ENCODE measurements around the gene POLR2F. TPM values are rescaled to one million over a fixed set of nuclear protein-coding genes. Genes with fewer than 3 reads are reported as not detected.
A peak's percentile ranks its signal among the peaks of the same experiment; 100 is the strongest.

Gene POLR2F
- total and polyA plus RNA-seq, 12 donors = 39.7 to 205 (median 88.6) TPM

DNA sequence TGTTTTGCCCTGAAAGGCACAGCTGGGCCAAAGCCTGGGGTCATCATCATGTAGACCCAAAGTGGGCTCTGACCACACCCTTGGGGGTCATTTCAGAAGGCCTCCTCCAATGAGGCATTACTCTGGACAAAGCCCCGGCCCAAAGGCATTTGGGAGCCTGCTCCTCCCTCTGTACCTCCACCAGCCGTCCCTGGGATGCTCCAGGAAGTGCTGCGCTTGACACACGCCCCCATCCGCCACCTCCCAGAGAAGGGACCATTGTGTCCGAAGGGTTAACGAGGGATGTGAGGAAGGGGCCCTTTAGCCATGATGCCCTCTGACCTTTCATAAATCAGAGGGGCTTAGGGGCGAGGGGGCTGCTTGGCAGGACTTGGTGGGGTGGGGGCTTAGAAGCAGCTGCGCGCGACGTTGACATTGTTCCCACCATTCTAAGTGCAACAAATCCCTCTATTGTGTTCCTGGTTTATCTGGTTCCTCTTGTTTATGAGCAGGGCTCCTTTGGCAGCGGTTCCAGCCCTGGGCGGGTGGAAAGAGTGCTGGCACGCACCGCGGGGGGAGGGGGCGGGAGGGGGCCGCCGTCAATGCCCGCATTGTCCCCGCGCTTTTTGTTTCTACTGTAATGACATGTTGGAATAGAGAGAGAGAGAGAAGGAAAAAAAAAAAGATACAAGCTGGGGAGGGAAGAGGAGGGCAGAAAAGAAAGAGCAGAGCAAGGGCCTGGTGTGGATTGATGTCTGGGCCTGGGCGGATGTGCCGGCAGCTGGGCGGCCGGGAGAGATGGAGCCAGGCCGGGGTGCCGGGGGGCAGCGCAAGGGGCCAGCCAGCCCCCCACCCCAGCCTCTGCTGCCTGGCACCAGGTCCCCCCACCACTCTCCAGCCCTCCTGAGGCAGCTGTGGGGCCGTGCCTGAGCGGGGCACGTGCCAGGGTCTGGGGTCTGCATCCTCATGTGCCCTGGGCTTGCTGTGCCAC lies 63.0 kb downstream of the POLR2F start:
- Histone ChIP-seq H3K4me3 (no peak overlapping the region), H3K9me3 (replicated peaks in 1 of 3) (no peaks in the 10 kb centered on the region), H3K4me1 (replicated peaks in 1 of 2) (peaks cover 22 to 23% of the 10 kb centered on the region in 2 donors), H3K36me3 (replicated peaks in 1 of 2) (no peaks in the 10 kb centered on the region), H3K27ac (peak overlapping the region in 3 of 5 donors; percentile 37 to 72 (median 65)), H3K27me3 (no peaks in the 10 kb centered on the region)
- intact Hi-C loops (cut with DNase I) = no loop called here
- 42 to 50% (median 47%) methylated on average over 26 to 33 of the region's 33 CpGs for WGBS, 4 donors
- TF ChIP-seq POLR2A (IDR thresholded peaks at IDR 0.05) = no peak
- TF ChIP-seq, protein P1, sequence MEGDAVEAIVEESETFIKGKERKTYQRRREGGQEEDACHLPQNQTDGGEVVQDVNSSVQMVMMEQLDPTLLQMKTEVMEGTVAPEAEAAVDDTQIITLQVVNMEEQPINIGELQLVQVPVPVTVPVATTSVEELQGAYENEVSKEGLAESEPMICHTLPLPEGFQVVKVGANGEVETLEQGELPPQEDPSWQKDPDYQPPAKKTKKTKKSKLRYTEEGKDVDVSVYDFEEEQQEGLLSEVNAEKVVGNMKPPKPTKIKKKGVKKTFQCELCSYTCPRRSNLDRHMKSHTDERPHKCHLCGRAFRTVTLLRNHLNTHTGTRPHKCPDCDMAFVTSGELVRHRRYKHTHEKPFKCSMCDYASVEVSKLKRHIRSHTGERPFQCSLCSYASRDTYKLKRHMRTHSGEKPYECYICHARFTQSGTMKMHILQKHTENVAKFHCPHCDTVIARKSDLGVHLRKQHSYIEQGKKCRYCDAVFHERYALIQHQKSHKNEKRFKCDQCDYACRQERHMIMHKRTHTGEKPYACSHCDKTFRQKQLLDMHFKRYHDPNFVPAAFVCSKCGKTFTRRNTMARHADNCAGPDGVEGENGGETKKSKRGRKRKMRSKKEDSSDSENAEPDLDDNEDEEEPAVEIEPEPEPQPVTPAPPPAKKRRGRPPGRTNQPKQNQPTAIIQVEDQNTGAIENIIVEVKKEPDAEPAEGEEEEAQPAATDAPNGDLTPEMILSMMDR (IDR thresholded peaks at IDR 0.05) = no peak
- DNase-seq = peak; percentile 44 to 71 (median 62)

DNA sequence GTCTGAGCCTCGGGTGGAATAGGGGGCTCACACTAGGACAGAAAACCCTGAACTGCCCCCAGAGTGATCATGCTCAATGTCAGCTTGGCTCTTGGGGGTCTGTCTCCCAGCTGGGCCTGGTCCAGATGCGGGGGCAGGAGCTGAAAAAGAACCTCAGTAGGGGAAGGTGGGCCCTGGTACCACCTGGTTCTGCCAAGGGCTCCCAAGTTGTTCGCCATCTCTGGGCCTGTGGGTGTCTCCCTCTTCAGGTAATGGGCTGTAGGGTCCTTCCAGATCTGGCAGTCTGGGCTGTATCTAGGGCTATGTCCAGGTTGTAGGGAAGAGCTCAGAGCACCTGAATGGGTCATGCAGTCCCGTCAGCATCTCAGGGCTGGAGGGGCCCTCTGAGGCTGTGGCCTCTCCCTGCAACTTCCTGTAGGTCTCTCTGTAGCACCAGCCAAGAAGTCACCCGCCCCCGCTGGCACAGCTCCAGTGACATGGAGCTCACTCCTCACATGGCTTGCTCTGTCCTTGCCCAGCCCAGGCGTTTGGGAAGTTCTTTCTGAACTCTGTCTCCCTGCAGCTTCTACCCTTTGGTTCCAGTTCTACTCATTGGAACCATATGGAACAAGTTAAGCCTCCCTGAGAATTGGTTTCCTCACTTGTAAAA lies 63.9 kb downstream of the POLR2F start:
- H3K27me3 ChIP-seq = no peaks in the 10 kb centered on the region
- TF ChIP-seq, protein P1 (IDR thresholded peaks at IDR 0.05) = peak in 1 of 6 experiments; percentile 9
- no peak for TF ChIP-seq POLR2A (IDR thresholded peaks at IDR 0.05)
- no peak overlapping the region for H3K4me3 ChIP-seq
- 39 to 44% (median 42%) methylated on average over 7 of the region's 7 CpGs for WGBS, 4 donors
- peak overlapping the region in 3 of 5 donors; percentile 45 to 72 (median 65) for H3K27ac ChIP-seq
- H3K36me3 ChIP-seq (replicated peaks in 1 of 2) = no peaks in the 10 kb centered on the region
- DNase-seq = peak; percentile 88 to 95 (median 94)
- H3K9me3 ChIP-seq (replicated peaks in 1 of 3) = no peaks in the 10 kb centered on the region
- intact Hi-C loops (cut with DNase I) = no loop called here
- H3K4me1 ChIP-seq (replicated peaks in 1 of 2) = peaks cover 20 to 22% of the 10 kb centered on the region in 2 donors

DNA sequence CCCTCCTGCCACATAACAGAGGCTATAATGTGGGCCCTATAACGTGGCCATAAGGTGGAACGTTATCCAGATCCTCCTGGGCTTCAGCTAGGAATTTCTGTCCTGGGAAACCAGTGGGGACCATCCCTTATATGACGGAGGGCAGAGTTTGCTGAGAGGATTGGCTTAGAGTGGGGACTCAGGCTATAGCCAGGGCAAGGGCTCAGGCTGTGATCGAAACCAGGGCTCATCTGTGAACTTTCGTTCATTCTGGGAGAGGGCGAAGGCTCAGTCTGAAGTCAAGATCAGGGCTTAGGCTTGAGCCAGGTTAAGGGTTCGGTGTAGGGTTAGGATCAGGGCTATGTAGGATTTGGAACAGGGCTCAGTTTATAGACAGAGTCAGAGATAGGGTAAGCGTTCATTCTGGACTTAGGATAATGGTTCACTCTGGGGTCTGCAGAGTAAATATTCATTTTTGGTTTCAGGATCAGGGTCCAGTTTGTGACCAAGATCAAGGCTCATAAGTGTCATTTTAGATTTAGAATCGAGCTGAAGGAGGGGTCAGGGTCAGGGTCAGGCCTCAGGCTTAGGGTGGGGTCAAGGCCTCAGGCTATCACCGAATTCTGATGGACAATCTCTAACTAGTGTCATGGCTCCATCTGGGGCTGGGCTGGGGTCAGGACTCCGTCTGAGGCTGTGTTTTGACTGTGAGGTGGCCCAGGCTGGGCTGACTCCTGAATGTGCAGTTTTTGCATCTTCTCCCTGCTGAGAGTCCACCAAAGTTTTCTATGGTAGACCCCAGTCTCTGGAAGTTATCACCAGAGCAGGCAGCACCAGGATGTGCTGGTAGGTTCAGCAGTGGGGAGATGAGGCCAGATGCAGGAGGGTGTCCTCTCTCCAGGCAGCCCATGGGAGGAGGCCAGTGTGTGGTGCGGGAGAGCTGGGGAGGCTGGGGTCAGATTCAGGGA lies 64.7 kb downstream of the POLR2F start:
- H3K9me3 ChIP-seq (replicated peaks in 1 of 3) = no peaks in the 10 kb centered on the region

More for the DNA sequence above, 64.7 kb downstream of the POLR2F start:
- no peak for TF ChIP-seq POLR2A (IDR thresholded peaks at IDR 0.05)
- TF ChIP-seq, protein P1 (IDR thresholded peaks at IDR 0.05) = no peak
- Histone ChIP-seq H3K4me3 (no peak overlapping the region), H3K27me3 (no peaks in the 10 kb centered on the region), H3K4me1 (replicated peaks in 1 of 2) (peaks cover 17 to 22% of the 10 kb centered on the region in 2 donors), H3K36me3 (replicated peaks in 1 of 2) (no peaks in the 10 kb centered on the region), H3K27ac (peak overlapping the region in 3 of 5 donors; percentile 45 to 72 (median 65))
- DNase-seq = no peak
- 82 to 89% (median 82%) methylated on average over 11 to 12 of the region's 12 CpGs for WGBS, 4 donors
- intact Hi-C loops (cut with DNase I) = no loop called here

Small RNAs within 50 kb of the gene (microRNA-seq; reads per million reads assigned to microRNA genes)
- 0 reads per million in 3 donors for gene MIR4534
- gene MIR6820 = 2.3 to 5.7 (median 3.6) reads per million in 3 donors

Other genes starting within 250 kb of the POLR2F start
- 10 to 100 TPM; 20.5 to 87.9 (median 33.1) TPM for gene GCAT, start 145.8 kb upstream of the POLR2F start, total RNA-seq
- 10 to 100 TPM; 18.2 to 37.2 (median 37.1) TPM for gene GCAT, start 145.8 kb upstream of the POLR2F start, polyA plus RNA-seq
- gene GALR3, start 130.3 kb upstream of the POLR2F start, total RNA-seq = under 1 TPM in 2 of 9 donors, not detected in 7; 0.19 to 0.33 TPM
- gene GALR3, start 130.3 kb upstream of the POLR2F start, polyA plus RNA-seq = not detected
- gene ANKRD54, start 109.4 kb upstream of the POLR2F start, total RNA-seq = 100 to 1,000 TPM in 1 of 9 donors, 10 to 100 TPM in 8; 24.0 to 114 (median 36.1) TPM
- gene ANKRD54, start 109.4 kb upstream of the POLR2F start, polyA plus RNA-seq = 10 to 100 TPM; 32.9 to 44.1 (median 40.6) TPM
- gene EIF3L, start 104.3 kb upstream of the POLR2F start, total RNA-seq = 100 to 1,000 TPM; 188 to 642 (median 414) TPM
- gene EIF3L, start 104.3 kb upstream of the POLR2F start, polyA plus RNA-seq = 100 to 1,000 TPM; 210 to 425 (median 291) TPM
- gene MICALL1, start 47.4 kb upstream of the POLR2F start, total RNA-seq = 10 to 100 TPM in 8 of 9 donors, 1 to 10 TPM in 1; 6.3 to 25.2 (median 17.3) TPM
- gene MICALL1, start 47.4 kb upstream of the POLR2F start, polyA plus RNA-seq = 10 to 100 TPM in 1 of 3 donors, 1 to 10 TPM in 2; 5.7 to 14.0 (median 6.6) TPM
- gene C22orf23, start 98 bp upstream of the POLR2F start, total RNA-seq = 1 to 10 TPM in 2 of 9 donors, under 1 TPM in 5, not detected in 2; 0.33 to 1.2 (median 0.77) TPM
- gene C22orf23, start 98 bp upstream of the POLR2F start, polyA plus RNA-seq = under 1 TPM; 0.40 to 0.68 (median 0.47) TPM
- gene SOX10, start 30.9 kb downstream of the POLR2F start, total RNA-seq = 1 to 10 TPM in 3 of 9 donors, under 1 TPM in 5, not detected in 1; 0.16 to 4.0 (median 0.60) TPM
- gene SOX10, start 30.9 kb downstream of the POLR2F start, polyA plus RNA-seq = 1 to 10 TPM in 2 of 3 donors, under 1 TPM in 1; 0.73 to 5.4 (median 3.8) TPM
- 10 to 100 TPM; 30.3 to 46.7 (median 38.5) TPM for gene PICK1, start 103.7 kb downstream of the POLR2F start, total RNA-seq
- 10 to 100 TPM; 28.7 to 93.6 (median 45.2) TPM for gene PICK1, start 103.7 kb downstream of the POLR2F start, polyA plus RNA-seq
- gene SLC16A8, start 130.5 kb downstream of the POLR2F start, total RNA-seq = under 1 TPM in 6 of 9 donors, not detected in 3; 0.36 to 0.61 (median 0.53) TPM
- gene SLC16A8, start 130.5 kb downstream of the POLR2F start, polyA plus RNA-seq = 1 to 10 TPM in 1 of 3 donors, under 1 TPM in 1, not detected in 1; 0.30 to 1.3 TPM
- gene BAIAP2L2, start 157.0 kb downstream of the POLR2F start, total RNA-seq = 1 to 10 TPM in 1 of 9 donors, under 1 TPM in 7, not detected in 1; 0.17 to 2.1 (median 0.55) TPM
- 1 to 10 TPM in 2 of 3 donors, under 1 TPM in 1; 0.09 to 6.0 (median 4.6) TPM for gene BAIAP2L2, start 157.0 kb downstream of the POLR2F start, polyA plus RNA-seq
- gene PLA2G6, start 228.1 kb downstream of the POLR2F start, total RNA-seq = 100 to 1,000 TPM in 1 of 9 donors, 10 to 100 TPM in 8; 11.1 to 176 (median 71.4) TPM
- 100 to 1,000 TPM in 2 of 3 donors, 1 to 10 TPM in 1; 6.9 to 324 (median 159) TPM for gene PLA2G6, start 228.1 kb downstream of the POLR2F start, polyA plus RNA-seq
- gene MAFF, start 248.3 kb downstream of the POLR2F start, total RNA-seq = 10 to 100 TPM in 7 of 9 donors, 1 to 10 TPM in 2; 1.9 to 21.8 (median 14.3) TPM
- 10 to 100 TPM in 2 of 3 donors, 1 to 10 TPM in 1; 5.2 to 23.4 (median 11.4) TPM for gene MAFF, start 248.3 kb downstream of the POLR2F start, polyA plus RNA-seq